Panc1 (cell line): Measurements from ENCODE around the gene ARX. TPM values are rescaled to one million over a fixed set of nuclear protein-coding genes. Genes with fewer than 3 reads are reported as not detected.

Source experiments
- ATAC-seq: fragments of 200-7000 bp; cut with Tn5 transposase; 2 replicates; pipeline ENCODE4 v1.9.1; 2020; ENCODE audit warnings: mild to moderate bottlenecking, moderate library complexity
- BruUV-seq: library from RNA; stranded (reverse); fragments of 400-500 nt; replicated peaks from 2 replicates; lab custom pipeline; 2021; lab: Mats Ljungman, UMichigan
- CTCF ChIA-PET: fragments of 300-600 bp; sonication (Branson Sonifier 250); formaldehyde crosslinking; loops from one replicate; lab custom pipeline; 2022; ENCODE audit warnings: antibody characterized with exemption; lab: Charles Lee
- POLR2A ChIA-PET: fragments of 300-600 bp; sonication (Branson Sonifier 250); formaldehyde crosslinking; loops from one replicate; lab custom pipeline; 2022; ENCODE audit warnings: antibody characterized with exemption; lab: Charles Lee
- DNase-seq: peaks from one replicate; pipeline ENCODE4 v3.0.0-alpha.2; 2010; ENCODE audit warnings: low read depth, low spot score
- H3K27ac ChIP-seq: 2 replicates; pipeline ENCODE4 v1.5.1; 2011; ENCODE audit warnings: mild to moderate bottlenecking, low read length, inconsistent platforms
- H3K27me3 ChIP-seq: fragments of 200-500 bp; sonication (Bioruptor generic); 2 replicates; pipeline ENCODE4 v1.6.0; 2014; ENCODE audit warnings: low read length, inconsistent platforms; ENCODE audit not compliant: control insufficient read depth, insufficient read depth
- H3K36me3 ChIP-seq: fragments of 200-500 bp; sonication (Bioruptor generic); 2 replicates; pipeline ENCODE4 v1.5.1; 2014; ENCODE audit warnings: inconsistent platforms, mild to moderate bottlenecking, low read length, moderate library complexity; ENCODE audit not compliant: control insufficient read depth, insufficient read depth
- H3K4me1 ChIP-seq: 2 replicates; pipeline ENCODE4 v1.5.1; 2011; ENCODE audit warnings: inconsistent platforms, mild to moderate bottlenecking, low read length, moderate library complexity; ENCODE audit not compliant: control insufficient read depth, insufficient read depth
- H3K4me3 ChIP-seq, 2 experiments: 2 replicates each; pipeline ENCODE4 v1.5.1; 2011 to 2012; ENCODE audit warnings: low read depth in 2 of 2, low read length in 2 of 2, mild to moderate bottlenecking in 2 of 2, inconsistent platforms in 1 of 2, moderate library complexity in 1 of 2
- H3K9me3 ChIP-seq: fragments of 200-500 bp; sonication (Bioruptor generic); 2 replicates; pipeline ENCODE4 v1.5.1; 2014; ENCODE audit warnings: low read depth, mild to moderate bottlenecking, inconsistent platforms, low read length, moderate library complexity; ENCODE audit not compliant: control insufficient read depth, insufficient read depth
- CTCF ChIP-seq: fragments of 450-650 bp; IDR thresholded peaks from 2 replicates; pipeline ENCODE4 v1.5.1; 2017; ENCODE audit warnings: mild to moderate bottlenecking
- POLR2AphosphoS5 ChIP-seq: IDR thresholded peaks from 2 replicates; pipeline ENCODE4 v1.6.1; 2012; ENCODE audit warnings: mild to moderate bottlenecking, low read depth, low read length, moderate library complexity
- REST ChIP-seq, 2 experiments: IDR thresholded peaks; 2 replicates each; pipeline ENCODE4 v1.6.1; 2011 to 2012; ENCODE audit warnings: low read depth in 2 of 2, control low read depth in 1 of 2, low read length in 1 of 2, mild to moderate bottlenecking in 1 of 2, moderate library complexity in 1 of 2; ENCODE audit not compliant: insufficient read depth in 1 of 2
- SIN3A ChIP-seq: IDR thresholded peaks from 2 replicates; pipeline ENCODE4 v1.6.1; 2012; ENCODE audit warnings: low read depth, mild to moderate bottlenecking, low read length, moderate library complexity, borderline replicate concordance; ENCODE audit not compliant: insufficient read depth
- TCF7L2 ChIP-seq: IDR thresholded peaks from 2 replicates; pipeline ENCODE4 v1.6.1; 2011; ENCODE audit warnings: mild to moderate bottlenecking, low read depth, low read length, inconsistent platforms
- in situ Hi-C: cut with HindIII; loops from 2 replicates; pipeline ENCODE4 v1.10.0; 2016; ENCODE audit warnings: low sequenced_read_pairs, low pct_unique_long_range_greater_than_20kb
- intact Hi-C: fragments of 100-400 bp; cut with micrococcal nuclease; formaldehyde crosslinking; loops from one replicate; pipeline ENCODE4 v1.10.0; 2022; ENCODE audit not compliant: unreplicated experiment
- total RNA-seq: library from RNA; stranded (reverse); gene quantifications from one replicate; pipeline ENCODE4 v1.2.1, GENCODE V29; 2021; ENCODE audit not compliant: unreplicated experiment

The ARX gene
- total RNA-seq, 1 experiment from 2014 or later: 0.15 TPM

GRCh38 chrX:25004485-25005032 lies 11.2 kb downstream of the ARX start:
- Histone ChIP-seq H3K36me3 (no peaks in the 10 kb centered on the region), H3K4me3 (peak overlapping the region; percentile 8 to 23), H3K27me3 (peaks cover 16% of the 10 kb centered on the region), H3K27ac (no peak overlapping the region), H3K4me1 (no peaks in the 10 kb centered on the region), H3K9me3 (no peaks in the 10 kb centered on the region)
- no peak for TF ChIP-seq TCF7L2
- no peak for TF ChIP-seq SIN3A
- no TSS peak for BruUV-seq
- ATAC-seq (peak; percentile 73), DNase-seq (no peak)
- intact Hi-C loops (no loop called here), in situ Hi-C loops (no loop called here)
- CTCF ChIA-PET: no interaction called here
- POLR2A ChIA-PET: no interaction called here

GRCh38 chrX:25004040-25004439 lies 11.7 kb downstream of the ARX start:
- peaks cover 16% of the 10 kb centered on the region for H3K27me3 ChIP-seq
- no TSS peak for BruUV-seq

More at GRCh38 chrX:25004040-25004439, 11.7 kb downstream of the ARX start:
- ChIA-PET POLR2A (no interaction called here), CTCF (no interaction called here)
- ATAC-seq (no peak), DNase-seq (no peak)
- in situ Hi-C loops: no loop called here
- intact Hi-C loops: no loop called here
- Histone ChIP-seq H3K36me3 (no peaks in the 10 kb centered on the region), H3K4me1 (no peaks in the 10 kb centered on the region), H3K4me3 (no peak overlapping the region), H3K9me3 (no peaks in the 10 kb centered on the region), H3K27ac (no peak overlapping the region)
- no peak for TF ChIP-seq SIN3A
- no peak for TF ChIP-seq POLR2AphosphoS5
- no peak for TF ChIP-seq TCF7L2
- no peak for TF ChIP-seq REST (IDR thresholded peaks at IDR 0.05; ENCODE audit: insufficient read depth in 1 of 2, low read depth in 2 of 2, low read length in 1 of 2)
- no peak for TF ChIP-seq CTCF
